Endometrial microvascular endothelial cells (primary cell): ENCODE results near the gene TLE1. TPM values are rescaled to one million over a fixed set of nuclear protein-coding genes. Genes with fewer than 3 reads are reported as not detected.

Experiments used
- in situ Hi-C: cut with HindIII; loops from 2 replicates; pipeline ENCODE4 v1.10.0; 2017; ENCODE audit warnings: low sequenced_read_pairs, low pct_unique_long_range_greater_than_20kb; ENCODE audit errors: inconsistent ontology term
- total RNA-seq: library from RNA; depleted of rRNA; stranded (reverse); fragments of >200 nt; gene quantifications from one replicate; pipeline ENCODE4 v1.2.3, GENCODE V29; 2015; ENCODE audit errors: inconsistent ontology term

TLE1 gene
- total RNA-seq, 1 donor from 2014 or later, result 16.9 TPM

DNA sequence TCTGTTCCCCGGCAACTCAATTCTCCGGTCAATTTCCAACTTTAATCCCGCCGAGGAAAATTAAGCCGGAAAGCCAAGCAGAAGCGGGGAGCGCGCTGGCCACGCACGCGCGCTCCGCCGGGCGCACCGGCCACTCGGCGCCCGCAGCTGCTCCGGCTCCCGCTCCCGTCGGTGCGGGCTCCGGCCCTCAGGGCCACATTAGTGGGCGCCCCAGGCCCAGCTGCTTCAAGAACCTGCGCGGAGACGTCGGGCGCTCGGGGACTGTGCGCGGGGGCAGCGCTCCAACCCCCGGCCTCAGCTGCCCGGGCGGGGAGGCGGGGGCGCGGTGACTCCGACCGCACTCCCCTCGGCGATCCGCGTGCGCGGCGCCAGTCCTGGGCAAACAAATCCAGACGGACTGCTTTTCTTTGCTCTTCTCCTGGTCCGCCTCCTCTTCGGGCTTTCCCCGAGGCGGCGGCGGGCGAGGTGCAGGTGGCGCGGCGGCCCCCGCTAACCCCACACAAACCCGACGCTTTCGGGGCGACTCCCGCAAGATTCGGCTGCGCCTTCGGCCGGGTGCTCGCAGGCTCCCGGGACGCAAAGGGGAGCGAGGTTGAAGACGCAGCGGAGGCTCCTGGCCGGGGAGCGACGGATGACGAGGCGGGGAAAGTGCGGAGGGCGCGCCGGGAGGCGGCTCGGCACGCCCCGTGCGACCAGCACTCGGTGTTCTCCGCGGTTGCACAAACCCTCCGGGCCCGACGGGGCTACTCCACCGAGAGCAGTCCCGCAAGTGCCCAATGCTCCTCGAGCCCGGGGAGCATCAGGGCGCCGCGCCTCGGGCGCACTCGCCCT, 870 bp downstream of the TLE1 start:
- in situ Hi-C loops, result loop anchor here (25.0 kb wide), 2 partner anchors 149 to 176 kb away; no protein-coding TSS in a partner anchor

GRCh38 chr9:81687521-81688261, 1.7 kb downstream of the TLE1 start:
- in situ Hi-C loops, result loop anchor here (25.0 kb wide), 2 partner anchors 150 to 175 kb away; no protein-coding TSS in a partner anchor

DNA sequence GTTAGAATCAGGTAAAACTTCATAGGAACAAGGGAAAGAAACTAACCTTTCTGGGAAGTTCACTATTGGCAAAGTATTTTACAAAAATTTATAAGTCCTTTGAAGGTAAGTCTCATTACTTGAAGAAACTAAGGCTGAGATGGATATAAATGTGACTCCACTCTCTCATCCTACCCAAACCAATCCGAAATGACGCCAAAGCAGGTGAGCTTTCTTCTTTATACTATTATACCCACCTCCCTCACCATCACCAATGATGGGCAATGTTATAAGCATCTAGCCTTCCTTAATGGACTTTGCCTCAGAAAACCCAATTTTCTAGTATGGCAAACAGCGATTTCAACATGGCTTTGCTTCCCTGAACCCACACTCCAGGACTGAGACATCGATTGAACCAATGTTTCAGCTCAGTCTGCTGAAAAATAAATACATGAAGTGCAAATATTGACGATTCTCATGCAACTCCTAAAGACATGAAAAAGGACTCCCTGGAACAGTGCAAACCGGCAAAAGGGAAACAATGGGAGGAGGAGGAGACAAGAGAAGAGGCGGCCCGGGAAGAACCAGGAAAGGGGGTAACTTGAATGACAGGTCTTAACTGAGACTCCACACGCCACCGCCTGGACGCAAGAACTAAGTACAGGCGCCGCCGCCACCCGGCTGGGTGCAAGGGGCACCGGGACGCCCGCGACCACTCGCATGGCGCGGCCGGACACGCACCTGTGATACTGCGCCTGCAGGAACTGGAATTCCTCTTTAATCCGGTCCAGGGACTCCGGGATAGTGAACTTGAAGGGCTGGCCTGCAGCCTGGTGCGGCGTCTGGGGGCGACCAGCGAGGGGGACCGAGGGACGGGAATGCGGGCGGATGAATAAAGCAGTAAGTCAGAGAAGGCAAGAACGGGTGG, 2.5 kb downstream of the TLE1 start:
- in situ Hi-C loops, result loop anchor here (25.0 kb wide), 2 partner anchors 150 to 175 kb away; no protein-coding TSS in a partner anchor

GRCh38 chr9:81685763-81686613, 3.4 kb downstream of the TLE1 start:
- in situ Hi-C loops, result loop anchor here (25.0 kb wide), 2 partner anchors 151 to 174 kb away; no protein-coding TSS in a partner anchor

DNA sequence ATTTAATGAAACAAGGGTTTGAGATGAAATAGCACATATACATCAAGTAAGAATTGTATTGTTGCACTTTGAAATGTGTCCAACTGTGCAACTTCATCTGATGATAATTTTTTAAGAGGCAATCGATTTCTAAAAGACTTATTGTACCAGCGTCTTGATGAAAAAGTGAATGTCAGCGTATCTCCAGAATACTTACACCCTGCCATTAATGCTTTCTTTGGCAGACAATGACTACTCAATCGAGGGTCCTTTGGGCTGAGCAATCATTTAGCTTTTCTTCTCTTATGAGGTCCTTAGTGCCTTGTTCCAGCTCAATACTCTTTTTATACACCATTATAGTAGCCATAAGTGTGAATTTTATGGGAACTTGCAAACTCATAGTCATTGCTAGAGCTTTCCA, 4.7 kb downstream of the TLE1 start:
- in situ Hi-C loops, result loop anchor here (25.0 kb wide), 2 partner anchors 153 to 172 kb away; no protein-coding TSS in a partner anchor

GRCh38 chr9:81683704-81684103, 5.6 kb downstream of the TLE1 start:
- in situ Hi-C loops, result loop anchor here (25.0 kb wide), 2 partner anchors 154 to 171 kb away; no protein-coding TSS in a partner anchor

DNA sequence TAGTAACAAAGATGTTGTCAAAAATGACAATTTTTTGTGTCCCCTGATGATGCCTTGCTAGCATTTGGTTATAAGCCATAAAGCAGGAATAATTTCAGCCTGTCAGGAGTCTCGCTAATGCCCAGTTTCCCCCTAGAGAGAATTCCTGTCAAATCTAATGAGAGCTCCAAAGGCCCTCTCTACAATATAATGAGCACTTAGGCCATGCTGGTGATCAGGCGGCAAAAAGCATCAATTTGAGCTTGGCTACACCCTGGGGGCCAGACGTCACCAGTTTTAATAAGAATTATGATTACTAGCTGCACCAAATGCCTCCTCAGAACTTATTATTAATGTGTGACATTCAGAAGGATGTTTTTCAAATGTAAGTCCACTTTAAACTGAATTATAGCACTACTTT, 6.1 kb downstream of the TLE1 start:
- in situ Hi-C loops, result loop anchor here (25.0 kb wide), 2 partner anchors 154 to 171 kb away; no protein-coding TSS in a partner anchor

GRCh38 chr9:81682797-81683196, 6.5 kb downstream of the TLE1 start:
- in situ Hi-C loops, result loop anchor here (25.0 kb wide), 2 partner anchors 155 to 170 kb away; no protein-coding TSS in a partner anchor

GRCh38 chr9:81682177-81682576, 7.2 kb downstream of the TLE1 start:
- in situ Hi-C loops, result loop anchor here (25.0 kb wide), 2 partner anchors 155 to 170 kb away; no protein-coding TSS in a partner anchor

DNA sequence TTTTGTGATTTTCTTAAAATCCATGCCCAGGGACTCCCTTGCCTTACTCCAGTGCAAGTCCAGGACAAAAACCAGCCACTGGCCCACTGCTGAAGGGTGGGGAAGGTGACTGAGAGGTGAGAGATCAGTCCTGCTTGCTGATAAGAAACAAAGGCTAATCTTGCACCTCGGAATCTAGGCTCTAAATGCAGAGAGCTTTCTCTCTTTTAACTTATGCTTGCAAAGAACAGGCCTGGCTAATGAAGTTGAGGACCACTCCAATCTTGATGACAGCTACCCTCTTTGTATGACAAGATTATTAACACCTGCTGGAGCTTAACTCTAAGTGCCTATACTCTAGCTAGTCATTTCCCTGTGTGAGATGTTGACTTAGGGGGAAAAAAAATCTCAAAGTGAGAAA, 8.8 kb downstream of the TLE1 start:
- in situ Hi-C loops, result loop anchor here (25.0 kb wide), 2 partner anchors 157 to 168 kb away; no protein-coding TSS in a partner anchor

DNA sequence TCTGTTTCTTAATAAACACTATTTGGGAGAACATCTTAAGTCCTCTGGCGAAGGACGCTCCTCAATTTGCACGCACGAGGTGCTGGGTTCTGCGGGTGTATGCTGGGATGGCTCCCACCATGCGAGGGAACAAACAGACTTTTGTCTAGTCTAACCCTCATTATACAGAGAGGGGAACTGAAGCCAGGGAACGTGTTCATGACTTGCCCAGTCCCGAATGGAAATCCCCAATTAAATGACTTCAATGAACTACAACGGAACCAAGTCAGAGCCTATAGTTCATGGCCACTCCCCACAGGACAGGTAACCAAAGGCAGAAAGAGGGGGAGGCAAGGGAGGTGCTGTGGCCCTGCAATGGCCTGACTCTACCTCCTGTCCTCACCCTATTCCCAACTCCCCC, 9.3 kb downstream of the TLE1 start:
- in situ Hi-C loops, result loop anchor here (25.0 kb wide), 2 partner anchors 157 to 168 kb away; no protein-coding TSS in a partner anchor

DNA sequence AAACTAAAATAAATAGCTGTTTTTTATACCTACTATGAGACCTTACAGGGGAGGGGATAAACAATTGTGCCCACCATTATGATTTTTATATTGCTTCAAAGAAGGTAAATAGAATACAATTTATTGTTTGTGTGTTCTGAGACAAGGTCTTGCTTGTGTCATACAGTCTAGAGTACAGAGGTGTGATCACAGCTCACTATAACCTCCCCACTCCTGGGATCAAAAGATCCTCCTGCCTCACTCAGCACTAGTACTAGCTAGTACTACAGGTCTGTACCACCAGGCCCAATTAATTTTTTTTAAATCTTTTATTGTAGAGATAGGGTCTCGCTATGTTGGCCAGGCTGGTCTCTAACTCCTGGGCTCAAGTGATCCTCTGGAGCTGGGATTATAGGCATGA, 11.3 kb downstream of the TLE1 start:
- in situ Hi-C loops, result loop anchor here (25.0 kb wide), 2 partner anchors 159 to 166 kb away; no protein-coding TSS in a partner anchor

GRCh38 chr9:81676395-81676794, 13.0 kb downstream of the TLE1 start:
- in situ Hi-C loops, result loop anchor here (25.0 kb wide), 2 partner anchors 161 to 164 kb away; no protein-coding TSS in a partner anchor

DNA sequence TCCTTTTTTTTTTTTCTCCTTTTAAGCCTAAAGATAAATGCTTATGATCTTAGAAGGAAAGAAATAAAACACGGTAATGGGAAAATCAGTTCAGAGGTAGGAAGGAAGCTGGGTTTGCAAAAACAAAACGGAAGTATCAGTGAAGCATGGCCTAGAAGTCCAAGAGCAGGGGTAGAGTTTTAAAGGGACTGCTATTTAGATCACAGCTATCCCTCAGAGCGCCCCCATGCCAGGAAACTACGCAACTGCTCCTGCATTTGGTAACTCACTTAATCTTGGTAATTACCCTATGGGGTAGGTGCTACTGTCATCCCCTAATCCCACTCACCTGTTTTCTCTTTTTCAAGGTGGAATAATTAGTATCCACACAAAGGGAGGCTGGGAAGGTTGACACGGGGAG, 16.0 kb downstream of the TLE1 start:
- in situ Hi-C loops, result no loop called here

DNA sequence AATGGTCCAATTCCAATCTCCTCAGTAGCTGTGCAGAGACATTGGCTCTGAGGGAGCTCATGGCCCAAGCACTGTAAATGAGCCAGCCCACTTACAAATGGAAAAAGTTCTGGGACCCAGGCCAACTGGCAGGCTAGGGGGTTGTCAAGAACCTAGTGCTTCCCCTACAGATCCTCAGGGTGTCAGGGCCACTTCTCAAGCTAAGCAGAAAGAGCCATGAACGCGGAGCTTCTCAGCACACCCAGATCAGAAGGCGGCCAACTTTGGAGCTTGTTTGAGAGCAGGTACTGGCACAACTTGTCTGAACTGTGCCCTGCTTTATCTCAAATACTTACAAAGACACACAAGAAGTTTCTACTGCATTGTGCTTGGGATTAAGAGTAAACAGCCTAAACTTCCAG, 17.5 kb downstream of the TLE1 start:
- in situ Hi-C loops, result no loop called here

GRCh38 chr9:81669866-81670265, 19.5 kb downstream of the TLE1 start:
- in situ Hi-C loops, result no loop called here

GRCh38 chr9:81669041-81669651, 20.2 kb downstream of the TLE1 start:
- in situ Hi-C loops, result no loop called here
